ENCODE results near the gene FARS2. TPM values are rescaled to one million over a fixed set of nuclear protein-coding genes. Genes with fewer than 3 reads are reported as not detected.

FARS2 gene
- total RNA-seq, 1 experiment from 2014 or later = 13.8 TPM

- H4K20me1 ChIP-seq (ENCODE audit: insufficient read depth) = no peaks in the 10 kb centered on the region
- no peaks in the 10 kb centered on the region for H3K9me3 ChIP-seq (ENCODE audit: control insufficient read depth in 1 of 2, insufficient read depth in 1 of 2, low read depth in 1 of 2, low read length in 2 of 2)
- H3K27me3 ChIP-seq (ENCODE audit: insufficient read depth, low read length) = no peaks in the 10 kb centered on the region
- TF ChIP-seq, protein P1, sequence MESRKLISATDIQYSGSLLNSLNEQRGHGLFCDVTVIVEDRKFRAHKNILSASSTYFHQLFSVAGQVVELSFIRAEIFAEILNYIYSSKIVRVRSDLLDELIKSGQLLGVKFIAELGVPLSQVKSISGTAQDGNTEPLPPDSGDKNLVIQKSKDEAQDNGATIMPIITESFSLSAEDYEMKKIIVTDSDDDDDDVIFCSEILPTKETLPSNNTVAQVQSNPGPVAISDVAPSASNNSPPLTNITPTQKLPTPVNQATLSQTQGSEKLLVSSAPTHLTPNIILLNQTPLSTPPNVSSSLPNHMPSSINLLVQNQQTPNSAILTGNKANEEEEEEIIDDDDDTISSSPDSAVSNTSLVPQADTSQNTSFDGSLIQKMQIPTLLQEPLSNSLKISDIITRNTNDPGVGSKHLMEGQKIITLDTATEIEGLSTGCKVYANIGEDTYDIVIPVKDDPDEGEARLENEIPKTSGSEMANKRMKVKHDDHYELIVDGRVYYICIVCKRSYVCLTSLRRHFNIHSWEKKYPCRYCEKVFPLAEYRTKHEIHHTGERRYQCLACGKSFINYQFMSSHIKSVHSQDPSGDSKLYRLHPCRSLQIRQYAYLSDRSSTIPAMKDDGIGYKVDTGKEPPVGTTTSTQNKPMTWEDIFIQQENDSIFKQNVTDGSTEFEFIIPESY (IDR thresholded peaks at IDR 0.05; ENCODE audit: extremely low read depth, insufficient replicate concordance, low read length) = no peak
- no peak for TF ChIP-seq YY1 (IDR thresholded peaks at IDR 0.05; ENCODE audit: extremely low read depth, insufficient replicate concordance, low read depth, low read length)
- TF ChIP-seq ZNF274 (IDR thresholded peaks at IDR 0.05; ENCODE audit: low read depth, low read length) = no peak
- no peak for TF ChIP-seq JUND (IDR thresholded peaks at IDR 0.05)
- no peak for TF ChIP-seq EZH2phosphoT487 (IDR thresholded peaks at IDR 0.05; ENCODE audit: borderline replicate concordance)
- no peak for TF ChIP-seq SP1 (IDR thresholded peaks at IDR 0.05; ENCODE audit: low read depth)
- no peak for TF ChIP-seq CBX3 (IDR thresholded peaks at IDR 0.05; ENCODE audit: low read depth)
- H3K9ac ChIP-seq (ENCODE audit: low read length) = no peak overlapping the region
- no peak overlapping the region for H2AFZ ChIP-seq (ENCODE audit: low read depth, low read length, poor library complexity, severe bottlenecking)
- H3K4me3 ChIP-seq (replicated peaks in 1 of 2; ENCODE audit: low read depth in 1 of 2, low read length in 2 of 2) = no peak overlapping the region
- BruUV-seq (replicated peaks) = no TSS peak
- ChIA-PET POLR2A (no interaction called here), RAD21 (ENCODE audit: low non-redundant PET in 1 of 2, low total read pairs in 2 of 2, uncharacterized antibody in 2 of 2, unreplicated experiment in 2 of 2) (no interaction called here), CTCF (no interaction called here)
- H3K79me2 ChIP-seq (ENCODE audit: insufficient read depth, low read length) = no peaks in the 10 kb centered on the region
- DNase-seq (ENCODE audit: low read depth, low spot score) = no peak
- no peaks in the 10 kb centered on the region for H3K9me2 ChIP-seq (ENCODE audit: insufficient read depth)
- H3K4me2 ChIP-seq (ENCODE audit: low read length) = no peak overlapping the region
- no peaks in the 10 kb centered on the region for H3K4me1 ChIP-seq (ENCODE audit: control insufficient read depth in 1 of 2, insufficient read depth in 2 of 2, low read length in 2 of 2)
- no peak for ATAC-seq
- H3K27ac ChIP-seq (ENCODE audit: low read depth, low read length) = no peak overlapping the region
- intact Hi-C loops (cut with micrococcal nuclease) = no loop called here
- H3K36me3 ChIP-seq (ENCODE audit: control insufficient read depth in 1 of 2, insufficient read depth in 2 of 2, low read length in 2 of 2) = no peaks in the 10 kb centered on the region
Measured at GRCh38 chr6:5710936-5711335, 449.6 kb downstream of the FARS2 start.

All from HCT116 (cell line).